SH-SY5Y (cell line): ENCODE measurements around the gene STX1A.

Experiments
- GATA2 ChIP-seq: IDR thresholded peaks from 2 replicates; pipeline ENCODE4 v1.6.1; 2011; ENCODE audit warnings: mild to moderate bottlenecking, low read depth, low read length
- GATA3 ChIP-seq: IDR thresholded peaks from 2 replicates; pipeline ENCODE4 v1.6.1; 2011; ENCODE audit warnings: low read depth, mild to moderate bottlenecking, low read length, moderate library complexity

DNA sequence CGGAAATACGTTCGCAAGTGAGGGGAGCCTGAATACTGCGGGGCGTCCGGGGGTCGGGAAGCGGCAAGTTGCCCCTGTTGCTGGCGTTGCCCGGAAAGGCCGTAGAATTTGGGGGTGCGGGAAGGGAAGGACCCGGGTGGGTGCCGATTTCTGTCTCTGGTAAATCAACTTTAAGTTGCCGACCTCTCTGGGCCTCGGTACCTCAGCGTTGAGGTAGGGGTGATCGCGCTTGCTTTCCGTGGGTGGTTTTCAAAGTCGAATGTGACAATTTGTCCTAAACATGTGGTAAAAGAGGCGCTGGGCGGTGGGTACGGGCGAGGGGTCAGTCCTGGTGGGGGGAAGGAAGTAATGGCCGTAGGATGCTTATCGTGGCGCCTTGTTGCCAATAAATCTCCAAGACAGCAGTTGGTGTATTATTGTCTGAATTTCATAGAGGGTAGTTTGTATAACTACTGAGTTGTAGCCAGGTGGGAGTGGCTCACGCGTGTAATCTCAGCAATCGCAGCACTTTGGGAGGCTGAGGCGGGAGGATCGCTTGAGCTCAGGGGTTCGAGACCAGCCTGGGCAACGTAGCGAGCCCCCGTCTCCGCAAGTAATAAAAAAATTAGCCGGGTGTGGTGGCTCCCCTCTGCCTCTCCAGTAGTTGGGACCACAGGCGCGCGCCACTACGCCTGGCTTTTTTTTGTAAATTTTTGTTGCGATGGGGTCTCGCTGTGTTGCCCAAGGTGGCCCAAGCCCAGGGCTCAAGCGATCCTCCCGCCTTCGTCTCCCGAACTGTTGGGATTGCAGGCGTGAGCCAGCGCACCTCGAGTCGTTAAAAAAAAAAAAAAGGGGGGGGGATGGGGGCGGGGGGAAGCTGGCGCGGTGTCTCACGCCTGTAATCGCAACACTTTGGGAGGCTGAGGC, 35.4 kb downstream of the STX1A start:
- TF ChIP-seq GATA2: 0 out of 2 replicates have a peak, but pooled peaks have one; percentile 28
- no peak for TF ChIP-seq GATA3
